Raji (cell line): ENCODE data around the gene MCTP2.

Experiments used
- POLR2A ChIP-seq: IDR thresholded peaks from 2 replicates; pipeline ENCODE4 v1.6.1; 2011; ENCODE audit warnings: low read depth, low read length, control low read depth; ENCODE audit not compliant: insufficient read depth

Gene MCTP2

GRCh38 chr15:94485148-94485719, 253.9 kb downstream of the MCTP2 start:
- TF ChIP-seq POLR2A, result no peak

GRCh38 chr15:94487635-94488034, 256.3 kb downstream of the MCTP2 start:
- TF ChIP-seq POLR2A, result no peak

GRCh38 chr15:94493176-94493575, 261.8 kb downstream of the MCTP2 start:
- no peak for TF ChIP-seq POLR2A

- TF ChIP-seq POLR2A, result no peak
These were observed 263.4 kb downstream of the MCTP2 start for GRCh38 chr15:94494732-94495131.

GRCh38 chr15:94503293-94503692, 271.9 kb downstream of the MCTP2 start:
- no peak for TF ChIP-seq POLR2A

GRCh38 chr15:94509259-94509658, 277.9 kb downstream of the MCTP2 start:
- TF ChIP-seq POLR2A, result no peak

GRCh38 chr15:94522125-94522524, 290.8 kb downstream of the MCTP2 start:
- no peak for TF ChIP-seq POLR2A

GRCh38 chr15:94523873-94524272, 292.5 kb downstream of the MCTP2 start:
- TF ChIP-seq POLR2A, result no peak

- no peak for TF ChIP-seq POLR2A
These were observed 293.2 kb downstream of the MCTP2 start for GRCh38 chr15:94524565-94524964.

- TF ChIP-seq POLR2A, result no peak
These were observed 294.8 kb downstream of the MCTP2 start for GRCh38 chr15:94526071-94526689.

- TF ChIP-seq POLR2A, result no peak
These were observed 300.9 kb downstream of the MCTP2 start for GRCh38 chr15:94532226-94532625.
